Fibroblast of lung (primary cell): Measurements from ENCODE around the gene KLHDC4.

Source experiments
- EZH2 ChIP-seq: IDR thresholded peaks from 2 replicates; pipeline ENCODE4 v1.5.1; 2012; ENCODE audit warnings: low read length, control low read depth, mild to moderate bottlenecking; ENCODE audit errors: missing control alignments
- TF ChIP-seq, protein P1 (sequence below), 2 donors: IDR thresholded peaks in 1 of 2; conservative IDR thresholded peaks in 1 of 2; 1 replicate in 1 of 2; 2 replicates in 1 of 2; pipeline ENCODE4 v1.5.1; 2011 to 2012; ENCODE audit warnings: low read length in 2 of 2, control low read depth in 1 of 2, inconsistent platforms in 1 of 2, low read depth in 1 of 2, mild to moderate bottlenecking in 1 of 2

DNA sequence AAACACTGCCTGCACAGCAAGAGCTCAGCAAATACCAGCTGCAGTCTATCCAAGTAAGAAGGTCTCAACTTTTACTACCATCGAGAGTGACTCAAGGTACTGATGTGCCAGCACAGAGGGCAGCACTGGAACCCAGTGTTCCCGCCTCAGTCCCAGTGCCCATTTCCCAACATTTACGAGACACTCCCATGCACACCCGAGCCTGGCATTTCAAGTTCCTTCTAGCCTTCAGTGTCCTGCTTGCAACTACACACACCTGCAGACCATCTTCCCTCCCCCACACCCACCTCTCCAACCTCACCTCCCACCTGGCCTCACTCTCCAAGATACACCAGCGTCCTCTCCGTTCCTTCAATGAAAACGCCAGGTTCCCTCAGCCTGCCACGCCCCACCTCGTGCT is 3.2 kb downstream of the KLHDC4 start:
- TF ChIP-seq, protein P1, sequence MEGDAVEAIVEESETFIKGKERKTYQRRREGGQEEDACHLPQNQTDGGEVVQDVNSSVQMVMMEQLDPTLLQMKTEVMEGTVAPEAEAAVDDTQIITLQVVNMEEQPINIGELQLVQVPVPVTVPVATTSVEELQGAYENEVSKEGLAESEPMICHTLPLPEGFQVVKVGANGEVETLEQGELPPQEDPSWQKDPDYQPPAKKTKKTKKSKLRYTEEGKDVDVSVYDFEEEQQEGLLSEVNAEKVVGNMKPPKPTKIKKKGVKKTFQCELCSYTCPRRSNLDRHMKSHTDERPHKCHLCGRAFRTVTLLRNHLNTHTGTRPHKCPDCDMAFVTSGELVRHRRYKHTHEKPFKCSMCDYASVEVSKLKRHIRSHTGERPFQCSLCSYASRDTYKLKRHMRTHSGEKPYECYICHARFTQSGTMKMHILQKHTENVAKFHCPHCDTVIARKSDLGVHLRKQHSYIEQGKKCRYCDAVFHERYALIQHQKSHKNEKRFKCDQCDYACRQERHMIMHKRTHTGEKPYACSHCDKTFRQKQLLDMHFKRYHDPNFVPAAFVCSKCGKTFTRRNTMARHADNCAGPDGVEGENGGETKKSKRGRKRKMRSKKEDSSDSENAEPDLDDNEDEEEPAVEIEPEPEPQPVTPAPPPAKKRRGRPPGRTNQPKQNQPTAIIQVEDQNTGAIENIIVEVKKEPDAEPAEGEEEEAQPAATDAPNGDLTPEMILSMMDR (conservative IDR thresholded peaks at IDR 0.05 in 1 of 2, IDR thresholded peaks at IDR 0.05 in 1 of 2; ENCODE audit: low read depth in 1 of 2, low read length in 2 of 2): no peak
- TF ChIP-seq EZH2: no peak
